Skin of body (tissue), 3 donors: ENCODE measurements around the gene KBTBD13. TPM values are rescaled to one million over a fixed set of nuclear protein-coding genes. Genes with fewer than 3 reads are reported as not detected.

ENCODE experiments used
- DNase-seq: peaks from one replicate; lab custom pipeline; 2025; lab: John Stamatoyannopoulos, UW
- small RNA-seq: library from RNA; depleted of rRNA; stranded (forward); fragments of <200 nt; gene quantifications from one replicate; pipeline ENCODE3, GENCODE V24; 2014; ENCODE audit warnings: low replicate concordance
- total RNA-seq: library from RNA; depleted of rRNA; stranded (reverse); fragments of >200 nt; gene quantifications from one replicate; pipeline ENCODE4 v1.2.3, GENCODE V29; 2014

The KBTBD13 gene
- total RNA-seq, 1 donor from 2014 or later, result 0.30 TPM

GRCh38 chr15:65106011-65106590, 29.6 kb downstream of the KBTBD13 start:
- DNase-seq, result no peak

DNA sequence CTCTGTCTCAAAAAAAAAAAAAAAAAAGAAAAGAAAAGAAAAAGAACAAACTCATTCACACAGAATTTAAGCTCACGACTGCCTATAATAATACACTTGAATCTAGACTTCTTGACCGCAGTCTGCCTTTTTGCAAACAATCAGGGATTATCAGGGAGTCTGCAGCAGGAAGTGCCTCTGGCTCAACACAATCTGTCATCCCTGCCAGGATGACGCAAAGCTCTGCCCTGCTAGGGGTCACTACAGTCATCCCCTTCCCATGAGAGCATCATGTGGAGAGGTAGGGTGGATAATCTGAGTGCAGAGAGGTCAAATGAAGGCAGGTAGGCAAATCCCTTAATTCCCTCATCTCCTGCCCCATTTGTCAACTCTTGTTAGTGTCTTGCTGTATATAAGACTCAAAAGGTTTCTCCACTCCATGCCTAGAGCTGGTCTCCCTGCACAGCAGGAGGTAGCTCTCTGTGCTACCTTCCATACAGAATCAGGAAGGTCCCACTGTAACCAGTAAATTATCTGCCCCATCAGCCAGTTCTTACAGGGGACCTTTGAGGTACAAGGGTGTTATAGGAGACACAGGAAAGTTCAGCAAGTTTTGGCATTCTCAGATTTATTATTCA, 34.2 kb downstream of the KBTBD13 start:
- DNase-seq, result no peak

DNA sequence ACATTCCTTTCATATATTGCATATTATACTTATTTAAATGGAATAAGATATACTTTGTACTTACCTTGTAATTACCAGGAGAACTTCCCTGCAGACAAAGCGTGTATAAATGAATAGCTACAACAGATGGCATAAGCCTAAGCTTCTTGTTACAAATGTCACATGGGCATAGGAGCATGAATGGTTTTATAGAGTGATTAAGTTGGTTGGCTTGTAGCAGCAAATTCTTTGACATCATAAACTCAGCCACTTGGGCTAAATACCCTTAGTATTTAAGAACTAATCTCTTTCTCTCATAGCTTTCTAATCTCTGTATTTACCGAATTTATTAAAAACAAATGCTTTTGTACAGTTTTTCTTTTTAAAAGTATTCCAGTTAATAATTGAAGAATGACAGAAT, 38.5 kb downstream of the KBTBD13 start, which contains the start of gene UBAP1L:
Gene UBAP1L, minus strand, starts transcription at position 115 of the 400 bp plus-strand sequence. CDS start 8,985 bp downstream, outside the sequence.
- no peak for DNase-seq

- no peak for DNase-seq
These were observed 39.0 kb downstream of the KBTBD13 start for GRCh38 chr15:65115542-65115941.

Small RNAs within 50 kb of the gene (small RNA-seq; reads per million reads assigned to genes)
- gene AC013553.1, result not detected

Other genes with a start within 250 kb of the KBTBD13 start
- 15.6 TPM for gene PLEKHO2, start 234.8 kb upstream of the KBTBD13 start, total RNA-seq
- 3.6 TPM for gene ANKDD1A, start 164.8 kb upstream of the KBTBD13 start, total RNA-seq
- gene SPG21, start 86.8 kb upstream of the KBTBD13 start, total RNA-seq, result 49.9 TPM
- gene MTFMT, start 47.1 kb upstream of the KBTBD13 start, total RNA-seq, result 8.4 TPM
- not detected for gene SLC51B, start 31.4 kb upstream of the KBTBD13 start, total RNA-seq
- 12.5 TPM for gene RASL12, start 8.8 kb upstream of the KBTBD13 start, total RNA-seq
- 2.2 TPM for gene UBAP1L, start 38.5 kb downstream of the KBTBD13 start, total RNA-seq
- gene PDCD7, start 57.1 kb downstream of the KBTBD13 start, total RNA-seq, result 10.9 TPM
- 65.6 TPM for gene CLPX, start 108.6 kb downstream of the KBTBD13 start, total RNA-seq
- gene CILP, start 134.7 kb downstream of the KBTBD13 start, total RNA-seq, result 24.4 TPM
- gene PARP16, start 210.1 kb downstream of the KBTBD13 start, total RNA-seq, result 6.8 TPM
- not detected for gene RNU5A-1, start 219.3 kb downstream of the KBTBD13 start, total RNA-seq
- gene RNU5B-1, start 227.9 kb downstream of the KBTBD13 start, total RNA-seq, result under 0.01 TPM